Activated CD8-positive, alpha-beta T cell treated with anti-CD3 and anti-CD28 coated beads for 36 hours (primary cell): ENCODE data around the gene RNLS. TPM values are rescaled to one million over a fixed set of nuclear protein-coding genes. Genes with fewer than 3 reads are reported as not detected.

Experiments used
- ATAC-seq: fragments of 200-7000 bp; cut with Tn5 transposase; one replicate; pipeline ENCODE4 v1.10.0; 2021; ENCODE audit warnings: mild to moderate bottlenecking, moderate library complexity
- CTCF ChIA-PET: fragments of 350-600 bp; sonication (Branson Sonifier 250); formaldehyde crosslinking; loops from one replicate; lab custom pipeline; 2021; ENCODE audit warnings: antibody characterized with exemption; lab: Charles Lee
- POLR2A ChIA-PET: fragments of 350-600 bp; sonication (Branson Sonifier 250); formaldehyde crosslinking; loops from one replicate; lab custom pipeline; 2021; ENCODE audit warnings: antibody characterized with exemption; lab: Charles Lee
- DNase-seq: peaks from one replicate; pipeline ENCODE4 v3.0.0-alpha.2; 2020
- H3K27ac Mint-ChIP-seq: one replicate; pipeline ENCODE4 v1.8.0; 2021; ENCODE audit warnings: mild to moderate bottlenecking, mixed read lengths
- H3K27me3 Mint-ChIP-seq: one replicate; pipeline ENCODE4 v1.8.0; 2021; ENCODE audit warnings: mixed read lengths
- H3K36me3 Mint-ChIP-seq: one replicate; pipeline ENCODE4 v1.8.0; 2021; ENCODE audit warnings: low read depth, mixed read lengths
- H3K4me1 Mint-ChIP-seq: one replicate; pipeline ENCODE4 v1.8.0; 2021; ENCODE audit warnings: low read depth, mixed read lengths
- H3K4me3 Mint-ChIP-seq: one replicate; pipeline ENCODE4 v1.8.0; 2021; ENCODE audit warnings: mild to moderate bottlenecking, moderate library complexity, mixed read lengths
- H3K9me3 Mint-ChIP-seq: one replicate; pipeline ENCODE4 v1.8.0; 2021; ENCODE audit warnings: mixed read lengths
- CTCF ChIP-seq: fragments of 200-600 bp; IDR thresholded peaks from one replicate; pipeline ENCODE4 v1.8.0; 2022; ENCODE audit warnings: antibody characterized with exemption, mild to moderate bottlenecking
- intact Hi-C: fragments of 100-400 bp; cut with micrococcal nuclease; formaldehyde crosslinking; loops from one replicate; pipeline ENCODE4 v1.10.0; 2022
- total RNA-seq, 2 experiments: library from RNA; stranded (reverse); gene quantifications; one replicate each; pipeline ENCODE4 v1.2.3, GENCODE V29; 2021

RNLS gene
- total RNA-seq, 2 experiments from 2014 or later, result 4.5 TPM

GRCh38 chr10:88530093-88530492 is 53.0 kb downstream of the RNLS start:
- no peaks in the 10 kb centered on the region for H3K9me3 Mint-ChIP-seq
- H3K4me3 Mint-ChIP-seq, result no peak overlapping the region
- no peak for DNase-seq
- no peak for ATAC-seq
- no peaks in the 10 kb centered on the region for H3K4me1 Mint-ChIP-seq
- ChIA-PET POLR2A (no interaction called here), CTCF (no interaction called here)
- H3K27me3 Mint-ChIP-seq, result no peaks in the 10 kb centered on the region
- intact Hi-C loops, result no loop called here
- H3K36me3 Mint-ChIP-seq, result no peaks in the 10 kb centered on the region
- TF ChIP-seq CTCF, result no peak
- no peak overlapping the region for H3K27ac Mint-ChIP-seq

- no peak for ATAC-seq
- DNase-seq, result no peak
- intact Hi-C loops, result no loop called here
- Mint-ChIP-seq H3K9me3 (no peaks in the 10 kb centered on the region), H3K4me1 (no peaks in the 10 kb centered on the region), H3K4me3 (no peak overlapping the region), H3K36me3 (no peaks in the 10 kb centered on the region), H3K27ac (no peak overlapping the region), H3K27me3 (no peaks in the 10 kb centered on the region)
- ChIA-PET POLR2A (no interaction called here), CTCF (no interaction called here)
- TF ChIP-seq CTCF, result no peak
Measured at GRCh38 chr10:88528806-88529570, 54.1 kb downstream of the RNLS start.

GRCh38 chr10:88528201-88528600 is 54.9 kb downstream of the RNLS start:
- H3K4me1 Mint-ChIP-seq, result no peaks in the 10 kb centered on the region
- no peak for ATAC-seq
- CTCF ChIA-PET, result no interaction called here
- no peak for DNase-seq
- no peaks in the 10 kb centered on the region for H3K36me3 Mint-ChIP-seq
- no peaks in the 10 kb centered on the region for H3K9me3 Mint-ChIP-seq
- no peaks in the 10 kb centered on the region for H3K27me3 Mint-ChIP-seq
- no peak overlapping the region for H3K4me3 Mint-ChIP-seq
- no peak for TF ChIP-seq CTCF
- POLR2A ChIA-PET, result no interaction called here
- intact Hi-C loops, result no loop called here
- H3K27ac Mint-ChIP-seq, result no peak overlapping the region

- no peak for TF ChIP-seq CTCF
- Mint-ChIP-seq H3K4me1 (no peaks in the 10 kb centered on the region), H3K27me3 (no peaks in the 10 kb centered on the region), H3K27ac (no peak overlapping the region), H3K9me3 (no peaks in the 10 kb centered on the region), H3K36me3 (no peaks in the 10 kb centered on the region), H3K4me3 (no peak overlapping the region)
- no peak for DNase-seq
- POLR2A ChIA-PET, result interaction anchor here (0.6 kb wide), 1 partner anchor 65 kb away, joined by 3 read pairs; no protein-coding TSS in a partner anchor
- CTCF ChIA-PET, result interaction anchor here (1.0 kb wide), 1 partner anchor 160 kb away, joined by 4 read pairs; no protein-coding TSS in a partner anchor
- intact Hi-C loops, result no loop called here
- no peak for ATAC-seq
Measured at GRCh38 chr10:88527245-88527644, 55.9 kb downstream of the RNLS start.

- DNase-seq (no peak), ATAC-seq (no peak)
- intact Hi-C loops, result no loop called here
- Mint-ChIP-seq H3K36me3 (no peaks in the 10 kb centered on the region), H3K27me3 (no peaks in the 10 kb centered on the region), H3K9me3 (no peaks in the 10 kb centered on the region), H3K27ac (no peak overlapping the region), H3K4me3 (no peak overlapping the region), H3K4me1 (no peaks in the 10 kb centered on the region)
- no peak for TF ChIP-seq CTCF
- ChIA-PET POLR2A (interaction anchor here (0.6 kb wide), 1 partner anchor 66 kb away, joined by 3 read pairs; no protein-coding TSS in a partner anchor), CTCF (interaction anchor here (1.0 kb wide), 1 partner anchor 161 kb away, joined by 4 read pairs; no protein-coding TSS in a partner anchor)
Measured at GRCh38 chr10:88526501-88527105, 56.5 kb downstream of the RNLS start.
